Hepatocyte (in vitro differentiated cells): ENCODE data around the gene POLR1H.

ENCODE experiments used
- EZH2 ChIP-seq: fragments of 200-600 bp; sonication (generic); IDR thresholded peaks from 2 replicates; pipeline ENCODE4 v1.6.1; 2016; ENCODE audit warnings: antibody characterized with exemption, mild to moderate bottlenecking, borderline replicate concordance
- EZH2phosphoT487 ChIP-seq: fragments of 200-600 bp; sonication (generic); IDR thresholded peaks from one replicate; pipeline ENCODE4 v1.6.1; 2018; ENCODE audit warnings: antibody characterized with exemption, mild to moderate bottlenecking, low read depth, moderate library complexity; ENCODE audit not compliant: unreplicated experiment, severe bottlenecking
- TF ChIP-seq, protein P1 (sequence below): fragments of 200-600 bp; sonication (generic); IDR thresholded peaks from 2 replicates; pipeline ENCODE4 v1.5.1; 2016; ENCODE audit warnings: antibody characterized with exemption, mild to moderate bottlenecking; ENCODE audit not compliant: poor library complexity

DNA sequence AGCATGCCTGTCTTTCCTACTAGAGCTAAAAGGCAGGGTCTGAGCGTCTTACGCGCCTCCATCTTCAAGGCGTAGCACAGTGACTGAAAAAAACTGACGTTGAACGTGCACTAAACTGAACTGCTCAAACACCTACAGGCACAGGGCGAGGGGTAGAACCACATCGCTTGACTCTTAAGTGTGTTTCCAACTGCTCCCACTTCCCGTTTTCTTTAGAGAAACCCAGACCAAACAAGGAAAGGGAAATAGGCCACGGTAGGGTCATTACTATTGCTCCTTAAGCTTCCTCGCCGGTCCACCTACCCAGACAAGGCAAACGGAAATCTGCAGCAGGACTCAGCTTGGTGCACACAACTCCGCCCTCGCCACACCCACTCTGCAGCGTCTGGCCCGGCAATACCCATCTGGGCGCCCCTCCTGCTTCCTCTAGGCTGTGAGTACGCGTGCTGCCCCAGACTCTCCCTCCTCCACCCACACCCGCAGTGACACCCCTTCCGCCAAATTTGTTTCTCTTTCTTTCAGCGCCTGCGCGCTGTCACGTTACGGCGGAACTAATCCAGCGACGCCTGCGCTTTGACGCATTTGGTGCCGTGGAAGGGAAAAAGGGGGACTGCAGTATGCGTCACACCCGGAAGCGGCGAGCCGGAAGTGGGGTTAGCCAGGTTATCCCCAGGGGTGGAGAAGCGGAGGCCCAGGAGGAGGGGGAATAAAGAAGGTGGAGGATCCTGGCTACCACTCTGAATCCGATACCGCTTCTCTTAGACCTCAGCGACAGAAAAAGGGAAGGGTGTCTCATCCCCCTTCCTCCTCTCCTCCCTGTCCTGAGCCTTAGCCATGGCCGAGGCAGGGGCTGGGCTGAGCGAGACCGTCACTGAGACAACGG is 5.8 kb downstream of the POLR1H start, which contains the start of gene PPP1R11:
- TF ChIP-seq, protein P1, sequence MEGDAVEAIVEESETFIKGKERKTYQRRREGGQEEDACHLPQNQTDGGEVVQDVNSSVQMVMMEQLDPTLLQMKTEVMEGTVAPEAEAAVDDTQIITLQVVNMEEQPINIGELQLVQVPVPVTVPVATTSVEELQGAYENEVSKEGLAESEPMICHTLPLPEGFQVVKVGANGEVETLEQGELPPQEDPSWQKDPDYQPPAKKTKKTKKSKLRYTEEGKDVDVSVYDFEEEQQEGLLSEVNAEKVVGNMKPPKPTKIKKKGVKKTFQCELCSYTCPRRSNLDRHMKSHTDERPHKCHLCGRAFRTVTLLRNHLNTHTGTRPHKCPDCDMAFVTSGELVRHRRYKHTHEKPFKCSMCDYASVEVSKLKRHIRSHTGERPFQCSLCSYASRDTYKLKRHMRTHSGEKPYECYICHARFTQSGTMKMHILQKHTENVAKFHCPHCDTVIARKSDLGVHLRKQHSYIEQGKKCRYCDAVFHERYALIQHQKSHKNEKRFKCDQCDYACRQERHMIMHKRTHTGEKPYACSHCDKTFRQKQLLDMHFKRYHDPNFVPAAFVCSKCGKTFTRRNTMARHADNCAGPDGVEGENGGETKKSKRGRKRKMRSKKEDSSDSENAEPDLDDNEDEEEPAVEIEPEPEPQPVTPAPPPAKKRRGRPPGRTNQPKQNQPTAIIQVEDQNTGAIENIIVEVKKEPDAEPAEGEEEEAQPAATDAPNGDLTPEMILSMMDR = no peak
- no peak for TF ChIP-seq EZH2phosphoT487
- TF ChIP-seq EZH2 = no peak
